GM20431 (cell line): ENCODE results near the gene NME7.
"Not testable (repeated sequence)": the region's sequence is repeated elsewhere in the genome, so short reads cannot be mapped to it uniquely, and the experiment has no call there.

Experiments used
- in situ Hi-C: fragments of 300-500 bp; cut with MseI, MboI; formaldehyde crosslinking; loops from one replicate; pipeline ENCODE4 v1.15.0; 2020; ENCODE audit warnings: low sequenced_read_pairs; ENCODE audit not compliant: unreplicated experiment

Gene NME7

GRCh38 chr1:169367686-169368405 lies at the start of gene NME7, which contains the start of gene BLZF1:
Gene NME7 (minus strand): TSS chr1:169367797. CDS start chr1:169367710, 87 bp downstream.
Gene BLZF1 (plus strand): TSS chr1:169368195. CDS start chr1:169369523, 1,328 bp downstream.
- in situ Hi-C loops, result loop anchor here (25.0 kb wide), 1 partner anchor 931 kb away; no protein-coding TSS in a partner anchor

GRCh38 chr1:169414952-169415351 lies 47.4 kb upstream of the NME7 start:
- in situ Hi-C loops, result no loop called here

- in situ Hi-C loops, result not testable (repeated sequence)
Observed at GRCh38 chr1:169408340-169408739, 40.7 kb upstream of the NME7 start.

- in situ Hi-C loops, result not testable (repeated sequence)
Observed at GRCh38 chr1:169402578-169402977, 35.0 kb upstream of the NME7 start.

- in situ Hi-C loops, result no loop called here
Observed at GRCh38 chr1:169395955-169396354, 28.4 kb upstream of the NME7 start.

GRCh38 chr1:169392406-169392805 lies 24.8 kb upstream of the NME7 start:
- in situ Hi-C loops, result no loop called here

GRCh38 chr1:169390303-169390702 lies 22.7 kb upstream of the NME7 start:
- in situ Hi-C loops, result no loop called here

GRCh38 chr1:169387399-169387798 lies 19.8 kb upstream of the NME7 start:
- in situ Hi-C loops, result no loop called here

- in situ Hi-C loops, result no loop called here
Observed at GRCh38 chr1:169383449-169383848, 15.9 kb upstream of the NME7 start.

- in situ Hi-C loops, result no loop called here
Observed at GRCh38 chr1:169381162-169381561, 13.6 kb upstream of the NME7 start.

- in situ Hi-C loops, result loop anchor here (25.0 kb wide), 1 partner anchor 934 kb away; no protein-coding TSS in a partner anchor
Observed at GRCh38 chr1:169371404-169371803, 3.8 kb upstream of the NME7 start.

GRCh38 chr1:169368406-169368769 lies 791 bp upstream of the NME7 start:
- in situ Hi-C loops, result loop anchor here (25.0 kb wide), 1 partner anchor 931 kb away; no protein-coding TSS in a partner anchor

GRCh38 chr1:169367096-169367685 lies 406 bp downstream of the NME7 start:
- in situ Hi-C loops, result loop anchor here (25.0 kb wide), 1 partner anchor 930 kb away; no protein-coding TSS in a partner anchor

GRCh38 chr1:169364948-169365347 lies 2.6 kb downstream of the NME7 start:
- in situ Hi-C loops, result loop anchor here (25.0 kb wide), 1 partner anchor 928 kb away; no protein-coding TSS in a partner anchor

GRCh38 chr1:169363046-169363730 lies 4.4 kb downstream of the NME7 start:
- in situ Hi-C loops, result loop anchor here (25.0 kb wide), 1 partner anchor 926 kb away; no protein-coding TSS in a partner anchor

GRCh38 chr1:169361281-169361680 lies 6.3 kb downstream of the NME7 start:
- in situ Hi-C loops, result loop anchor here (25.0 kb wide), 1 partner anchor 924 kb away; no protein-coding TSS in a partner anchor

GRCh38 chr1:169360415-169360814 lies 7.2 kb downstream of the NME7 start:
- in situ Hi-C loops, result loop anchor here (25.0 kb wide), 1 partner anchor 923 kb away; no protein-coding TSS in a partner anchor

GRCh38 chr1:169348383-169349036 lies 19.1 kb downstream of the NME7 start:
- in situ Hi-C loops, result loop anchor here (25.0 kb wide), 1 partner anchor 736 kb away; no protein-coding TSS in a partner anchor

- in situ Hi-C loops, result loop anchor here (25.0 kb wide), 1 partner anchor 736 kb away; no protein-coding TSS in a partner anchor
Observed at GRCh38 chr1:169347688-169348382, 19.8 kb downstream of the NME7 start.
